Breast epithelium (tissue), 4 donors: ENCODE results near the gene DHRS3. TPM values are rescaled to one million over a fixed set of nuclear protein-coding genes. Genes with fewer than 3 reads are reported as not detected.
A peak's percentile ranks its signal among the peaks of the same experiment; 100 is the strongest.

Experiments
- DNase-seq, 2 donors: peaks; one replicate each; pipeline ENCODE4 v3.0.0-alpha.2; 2019; ENCODE audit warnings: low spot score in 2 of 2
- H3K27ac ChIP-seq, 2 donors: fragments of 200-600 bp; sonication (generic) in 1 of 2; one replicate each; pipeline ENCODE4 v1.5.1; 2016 to 2019; ENCODE audit warnings: mild to moderate bottlenecking in 1 of 2
- H3K27me3 ChIP-seq, 2 donors: fragments of 200-600 bp; sonication (generic) in 1 of 2; one replicate each; pipeline versions ENCODE4 v1.5.1 to v1.6.0; 2017 to 2019; ENCODE audit warnings: control low read depth in 1 of 2, mild to moderate bottlenecking in 1 of 2
- H3K36me3 ChIP-seq: fragments of 200-600 bp; one replicate; pipeline ENCODE4 v1.5.1; 2019
- H3K4me1 ChIP-seq, 2 donors: fragments of 200-600 bp; sonication (generic); one replicate each; pipeline ENCODE4 v1.5.1; 2016 to 2019; ENCODE audit warnings: control low read depth in 1 of 2
- H3K4me3 ChIP-seq, 3 donors: fragments of 200-600 bp; sonication (generic); 1 replicate in 2 of 3; 2 replicates in 1 of 3; pipeline ENCODE4 v1.5.1; 2016 to 2019; ENCODE audit warnings: mild to moderate bottlenecking in 3 of 3, moderate library complexity in 2 of 3
- H3K9me3 ChIP-seq, 2 donors: fragments of 200-600 bp; sonication (generic) in 1 of 2; one replicate each; pipeline ENCODE4 v1.5.1; 2016 to 2019; ENCODE audit warnings: control low read depth in 1 of 2
- POLR2A ChIP-seq: fragments of 450-650 bp; IDR thresholded peaks from one replicate; pipeline ENCODE4 v1.6.1; 2016; ENCODE audit warnings: antibody characterized with exemption, mild to moderate bottlenecking, moderate library complexity
- POLR2AphosphoS5 ChIP-seq, 3 donors: sonication (generic); formaldehyde crosslinking; IDR thresholded peaks; one replicate each; pipeline ENCODE4 v1.6.1; 2017; ENCODE audit warnings: antibody characterized with exemption in 3 of 3
- intact Hi-C: fragments of 100-400 bp; cut with DNase I; formaldehyde crosslinking; loops from one replicate; pipeline ENCODE4 v1.15.1; 2023; ENCODE audit warnings: low total_unique reads
- total RNA-seq, 3 donors: library from RNA; depleted of rRNA; stranded (reverse); fragments of >200 nt; gene quantifications; one replicate each; pipeline ENCODE4 v1.1.0, GENCODE V29; 2016
- TF ChIP-seq, protein P1 (sequence below), 3 donors: fragments of 450-650 bp; IDR thresholded peaks; one replicate each; pipeline ENCODE4 v1.5.1; 2016 to 2017; ENCODE audit warnings: antibody characterized with exemption in 3 of 3, mild to moderate bottlenecking in 3 of 3, moderate library complexity in 3 of 3

DHRS3 gene
- total RNA-seq, 3 donors from 2014 or later: 109 to 151 (median 117) TPM

DNA sequence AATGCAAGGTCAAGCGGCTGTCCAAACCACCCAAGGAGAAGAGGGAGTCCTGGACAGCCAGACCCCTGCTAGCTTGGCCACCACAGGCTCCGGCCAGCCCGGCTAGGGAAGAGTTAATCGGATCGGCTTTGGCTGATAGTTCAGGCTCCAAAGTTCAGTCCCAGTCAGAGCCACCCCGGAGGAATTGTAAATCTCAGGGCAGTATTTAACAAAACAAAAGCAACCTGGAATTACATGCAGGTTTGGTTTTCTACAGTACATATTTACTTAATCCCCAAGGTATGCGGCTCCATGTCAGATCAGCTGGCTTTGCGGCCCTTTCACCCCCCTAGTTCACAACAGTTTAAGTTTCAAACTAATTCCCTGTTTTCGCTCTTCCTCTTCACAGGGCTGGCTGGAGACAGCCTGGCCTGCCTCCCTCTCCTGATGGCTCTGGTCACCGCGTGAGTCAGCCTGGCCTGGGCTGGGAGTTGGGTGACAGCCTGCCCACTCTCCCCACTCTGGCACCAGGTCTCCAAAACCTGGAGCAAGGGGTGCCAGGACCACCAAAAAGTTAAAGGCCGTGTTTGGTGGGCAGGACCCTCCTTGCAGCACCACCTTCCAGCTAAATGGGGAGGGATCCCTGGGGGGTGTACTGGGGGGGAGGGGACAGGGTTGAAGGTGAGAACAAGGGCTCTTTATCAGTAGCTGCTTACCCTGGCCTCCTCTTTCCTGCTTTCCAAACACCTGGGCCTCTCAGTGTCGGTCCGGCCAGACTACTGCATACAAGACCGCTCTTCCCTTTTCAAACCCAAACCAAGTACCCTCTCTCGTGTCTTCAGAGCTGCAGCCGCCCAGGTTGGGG lies 1.9 kb downstream of the DHRS3 start:
- peak in 1 of 2 donors; percentile 76 for DNase-seq
- Histone ChIP-seq H3K9me3 (no peaks in the 10 kb centered on the region), H3K27ac (peak overlapping the region; percentile 97 to 98), H3K4me1 (peaks cover 6 to 23% of the 10 kb centered on the region in 2 donors), H3K36me3 (no peaks in the 10 kb centered on the region), H3K4me3 (peak overlapping the region; percentile 73 to 92 (median 83)), H3K27me3 (no peaks in the 10 kb centered on the region)
- peak in 1 of 3 donors; percentile 30 for TF ChIP-seq POLR2AphosphoS5 (IDR thresholded peaks at IDR 0.05)
- TF ChIP-seq, protein P1, sequence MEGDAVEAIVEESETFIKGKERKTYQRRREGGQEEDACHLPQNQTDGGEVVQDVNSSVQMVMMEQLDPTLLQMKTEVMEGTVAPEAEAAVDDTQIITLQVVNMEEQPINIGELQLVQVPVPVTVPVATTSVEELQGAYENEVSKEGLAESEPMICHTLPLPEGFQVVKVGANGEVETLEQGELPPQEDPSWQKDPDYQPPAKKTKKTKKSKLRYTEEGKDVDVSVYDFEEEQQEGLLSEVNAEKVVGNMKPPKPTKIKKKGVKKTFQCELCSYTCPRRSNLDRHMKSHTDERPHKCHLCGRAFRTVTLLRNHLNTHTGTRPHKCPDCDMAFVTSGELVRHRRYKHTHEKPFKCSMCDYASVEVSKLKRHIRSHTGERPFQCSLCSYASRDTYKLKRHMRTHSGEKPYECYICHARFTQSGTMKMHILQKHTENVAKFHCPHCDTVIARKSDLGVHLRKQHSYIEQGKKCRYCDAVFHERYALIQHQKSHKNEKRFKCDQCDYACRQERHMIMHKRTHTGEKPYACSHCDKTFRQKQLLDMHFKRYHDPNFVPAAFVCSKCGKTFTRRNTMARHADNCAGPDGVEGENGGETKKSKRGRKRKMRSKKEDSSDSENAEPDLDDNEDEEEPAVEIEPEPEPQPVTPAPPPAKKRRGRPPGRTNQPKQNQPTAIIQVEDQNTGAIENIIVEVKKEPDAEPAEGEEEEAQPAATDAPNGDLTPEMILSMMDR (IDR thresholded peaks at IDR 0.05): no peak
- no peak for TF ChIP-seq POLR2A
- intact Hi-C loops: loop anchor here (5.0 kb wide), 1 partner anchor 69 kb away; no protein-coding TSS in a partner anchor

DNA sequence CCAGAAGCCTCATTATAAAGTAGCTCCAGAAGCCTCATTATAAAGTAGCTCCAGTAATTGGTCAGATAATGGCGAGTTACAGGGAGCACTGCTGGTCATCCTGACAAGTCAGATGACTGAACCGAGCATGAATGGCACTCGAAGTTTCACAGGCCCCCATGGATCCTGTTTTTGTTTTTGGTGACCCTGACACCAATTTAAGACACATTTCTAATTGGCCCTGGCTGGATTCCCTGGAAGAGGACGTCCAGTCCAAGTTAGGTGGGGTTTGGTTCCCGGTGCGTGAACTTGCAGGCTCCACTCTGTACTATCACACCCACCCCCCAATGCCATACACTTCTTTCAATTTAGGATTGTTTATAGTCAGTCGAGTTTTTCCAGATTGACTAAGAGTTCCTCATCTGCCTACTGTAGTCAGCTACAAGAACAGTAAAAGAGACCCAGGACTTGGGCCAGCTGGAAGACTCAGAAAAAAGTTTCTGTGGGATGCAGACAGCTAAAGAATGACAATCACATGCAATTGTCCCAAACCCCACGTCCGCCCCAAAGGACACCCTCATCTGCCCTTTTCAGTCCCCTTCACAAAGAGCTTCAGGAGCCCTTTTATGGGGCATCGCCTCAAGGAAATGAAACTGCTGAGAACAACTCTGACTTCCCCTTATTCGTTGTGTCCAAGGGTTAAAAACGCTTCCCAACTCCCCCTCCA lies 2.7 kb downstream of the DHRS3 start:
- H3K4me1 ChIP-seq: peaks cover 6 to 17% of the 10 kb centered on the region in 2 donors
- TF ChIP-seq POLR2AphosphoS5 (IDR thresholded peaks at IDR 0.05) (no peak), POLR2A (no peak)
- TF ChIP-seq, protein P1 (IDR thresholded peaks at IDR 0.05): no peak
- no peaks in the 10 kb centered on the region for H3K36me3 ChIP-seq
- no peaks in the 10 kb centered on the region for H3K27me3 ChIP-seq
- DNase-seq: no peak
- H3K4me3 ChIP-seq: peak overlapping the region; percentile 73 to 92 (median 83)
- intact Hi-C loops: loop anchor here (5.0 kb wide), 1 partner anchor 68 kb away; no protein-coding TSS in a partner anchor
- H3K9me3 ChIP-seq: no peaks in the 10 kb centered on the region
- peak overlapping the region; percentile 97 to 98 for H3K27ac ChIP-seq

DNA sequence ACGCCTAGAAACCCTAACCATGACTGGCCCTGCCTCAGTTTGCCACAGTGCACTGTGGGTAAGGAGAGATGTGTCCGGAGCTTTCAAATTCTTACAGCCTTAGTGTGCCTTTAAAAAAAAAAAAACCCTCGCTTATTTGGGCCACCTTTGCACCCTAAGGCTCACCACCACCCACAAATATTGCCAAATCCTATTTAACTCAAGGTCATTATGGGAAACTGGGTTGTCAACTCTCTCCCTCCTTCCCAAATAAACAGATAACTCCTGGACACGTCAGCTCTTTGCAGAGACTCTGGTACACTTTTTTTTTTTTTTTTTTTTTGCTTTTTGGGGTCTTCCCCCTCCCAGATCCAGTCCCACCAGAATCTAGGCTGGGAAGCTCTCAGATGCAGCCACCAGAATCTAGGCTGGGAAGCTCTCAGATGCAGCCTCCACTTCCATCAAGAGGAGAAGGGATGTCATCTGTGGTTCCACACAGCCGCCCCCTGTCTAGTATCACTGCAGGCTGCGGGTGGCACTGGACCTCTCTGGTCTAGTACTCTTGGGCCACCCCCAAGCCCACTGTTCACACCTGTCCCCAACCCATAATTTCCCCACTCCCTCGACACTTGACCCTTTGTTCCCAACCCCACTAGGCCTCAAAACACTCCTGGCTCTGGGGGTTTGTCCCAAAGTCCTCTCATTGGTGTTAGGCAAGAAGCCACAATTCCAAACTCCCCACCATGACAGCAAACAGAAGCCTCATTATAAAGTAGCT lies 3.4 kb downstream of the DHRS3 start:
- Histone ChIP-seq H3K36me3 (no peaks in the 10 kb centered on the region), H3K27ac (peak overlapping the region; percentile 97 to 98), H3K4me1 (peaks cover 2 to 10% of the 10 kb centered on the region in 2 donors), H3K9me3 (no peaks in the 10 kb centered on the region), H3K27me3 (no peaks in the 10 kb centered on the region), H3K4me3 (peak overlapping the region; percentile 73 to 92 (median 83))
- intact Hi-C loops: loop anchor here (5.0 kb wide), 1 partner anchor 67 kb away; no protein-coding TSS in a partner anchor
- DNase-seq: no peak
- TF ChIP-seq, protein P1 (IDR thresholded peaks at IDR 0.05): no peak
- TF ChIP-seq POLR2AphosphoS5 (IDR thresholded peaks at IDR 0.05) (no peak), POLR2A (no peak)

DNA sequence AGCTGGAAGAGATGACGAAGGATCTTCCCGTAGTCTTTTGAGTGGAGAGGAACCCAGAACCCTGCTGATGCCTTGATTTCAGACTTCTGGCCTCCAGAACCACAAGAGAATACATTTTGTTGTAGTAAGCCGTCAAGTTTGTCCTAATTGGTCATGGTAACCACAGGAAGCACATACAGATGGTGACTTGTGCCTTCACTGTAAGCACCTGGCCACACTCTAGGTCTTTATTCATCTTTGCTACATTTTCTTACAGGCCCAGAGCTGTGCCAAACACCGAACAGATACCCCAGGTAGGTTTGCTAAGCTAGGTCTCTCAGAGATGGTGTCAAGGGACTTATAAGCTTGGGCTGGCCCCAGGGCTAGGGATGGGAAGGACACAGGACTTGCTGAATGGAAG lies 4.8 kb downstream of the DHRS3 start:
- DNase-seq: no peak
- Histone ChIP-seq H3K36me3 (no peaks in the 10 kb centered on the region), H3K4me1 (peaks cover 0 to 9% of the 10 kb centered on the region in 2 donors), H3K27me3 (no peaks in the 10 kb centered on the region), H3K9me3 (no peaks in the 10 kb centered on the region), H3K27ac (peak overlapping the region in 1 of 2 donors; percentile 19), H3K4me3 (peak overlapping the region in 1 of 3 donors; percentile 92)
- TF ChIP-seq POLR2AphosphoS5 (IDR thresholded peaks at IDR 0.05) (no peak), POLR2A (no peak)
- TF ChIP-seq, protein P1 (IDR thresholded peaks at IDR 0.05): no peak
- intact Hi-C loops: no loop called here
